DMS153 treated with DMSO at 0.1 percent for 48 hours (cell line): ENCODE measurements around the gene CHST8.
"Not testable (repeated sequence)": the region's sequence is repeated elsewhere in the genome, so short reads cannot be mapped to it uniquely, and the experiment has no call there.

ENCODE experiments used
- DNase-seq: peaks from one replicate; lab custom pipeline; 2025; ENCODE audit not compliant: unreplicated experiment; lab: John Stamatoyannopoulos, UW

The CHST8 gene, protein sequence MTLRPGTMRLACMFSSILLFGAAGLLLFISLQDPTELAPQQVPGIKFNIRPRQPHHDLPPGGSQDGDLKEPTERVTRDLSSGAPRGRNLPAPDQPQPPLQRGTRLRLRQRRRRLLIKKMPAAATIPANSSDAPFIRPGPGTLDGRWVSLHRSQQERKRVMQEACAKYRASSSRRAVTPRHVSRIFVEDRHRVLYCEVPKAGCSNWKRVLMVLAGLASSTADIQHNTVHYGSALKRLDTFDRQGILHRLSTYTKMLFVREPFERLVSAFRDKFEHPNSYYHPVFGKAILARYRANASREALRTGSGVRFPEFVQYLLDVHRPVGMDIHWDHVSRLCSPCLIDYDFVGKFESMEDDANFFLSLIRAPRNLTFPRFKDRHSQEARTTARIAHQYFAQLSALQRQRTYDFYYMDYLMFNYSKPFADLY

DNA sequence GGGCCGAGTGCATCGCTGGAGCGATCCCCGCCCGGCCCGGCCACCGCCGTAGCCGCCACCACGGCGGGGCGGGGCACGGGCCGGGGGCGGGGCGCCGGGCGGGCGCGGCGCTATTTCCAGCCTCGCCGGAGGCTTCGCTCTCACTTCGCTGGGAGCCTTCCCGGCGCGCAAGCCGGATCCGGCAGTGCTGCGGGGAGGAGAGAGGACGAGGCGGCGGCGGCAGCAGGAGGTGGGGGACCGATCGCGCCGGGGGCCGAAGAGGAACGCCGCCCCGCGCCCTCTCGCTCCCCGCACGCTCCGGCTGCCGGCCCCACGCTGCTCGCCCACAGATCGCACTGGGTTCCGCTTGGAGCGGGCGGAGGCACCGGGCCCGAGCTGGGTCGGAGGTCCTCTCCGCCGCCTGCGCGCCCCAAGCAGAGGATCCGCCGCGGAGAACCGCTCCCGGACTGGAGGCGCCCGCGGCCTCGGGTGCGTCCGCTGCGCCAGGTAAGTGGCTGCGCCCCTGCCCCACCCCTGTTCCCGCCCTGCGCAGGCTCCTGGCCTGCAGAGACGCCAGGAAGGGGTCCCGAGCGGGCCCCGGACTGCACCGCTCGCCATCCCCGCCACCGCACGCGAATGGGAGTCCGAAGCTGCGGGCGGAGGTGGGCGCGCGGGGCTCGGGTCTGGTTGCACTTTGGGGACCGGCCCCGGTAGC is at the start of gene CHST8:
Gene CHST8, plus strand, starts transcription at position 143 of the 694 bp plus-strand sequence. CDS start 67,309 bp downstream, outside the sequence.
- DNase-seq: no peak

DNA sequence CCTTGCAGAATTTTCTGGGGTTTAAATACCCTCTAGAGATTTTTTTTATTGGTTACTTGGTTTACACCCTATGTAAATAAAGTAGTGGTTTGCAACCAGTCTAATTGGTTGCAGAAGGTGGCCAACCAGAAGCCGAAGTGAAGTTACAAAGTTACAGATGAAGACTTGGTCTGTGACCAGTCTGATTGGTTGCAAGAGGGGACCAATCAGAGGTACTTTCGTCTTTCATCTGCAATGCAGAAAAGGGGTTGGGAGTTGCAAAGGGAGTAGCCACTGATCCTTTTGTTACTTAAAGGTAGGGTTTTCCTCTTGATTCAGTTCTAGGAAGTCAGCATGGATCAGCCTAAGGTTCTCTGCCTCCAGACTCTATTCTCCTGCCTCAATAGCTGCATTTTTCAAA is 48.8 kb upstream of the CHST8 start:
- no peak for DNase-seq

GRCh38 chr19:33574824-33575223 is 46.9 kb upstream of the CHST8 start:
- no peak for DNase-seq

DNA sequence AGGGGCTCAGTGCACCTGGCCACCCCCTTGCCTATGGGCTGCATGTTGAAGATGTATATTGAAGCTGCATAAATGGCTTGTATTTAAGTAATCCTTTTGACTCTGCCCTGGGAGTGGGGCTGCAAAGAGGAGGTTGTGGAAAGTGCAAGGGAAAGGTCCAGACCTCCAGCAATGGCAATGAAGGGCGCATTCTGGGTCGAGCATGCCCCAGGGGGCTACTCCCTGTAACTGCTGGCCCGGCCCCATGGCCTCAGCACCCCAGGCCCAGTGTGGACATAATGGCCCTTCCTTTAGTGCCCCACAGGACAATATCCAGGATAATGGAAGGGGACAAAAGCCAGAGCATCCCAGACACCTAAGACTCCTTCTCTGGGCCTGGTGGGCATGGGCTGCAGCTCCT is 43.1 kb upstream of the CHST8 start:
- DNase-seq: no peak

DNA sequence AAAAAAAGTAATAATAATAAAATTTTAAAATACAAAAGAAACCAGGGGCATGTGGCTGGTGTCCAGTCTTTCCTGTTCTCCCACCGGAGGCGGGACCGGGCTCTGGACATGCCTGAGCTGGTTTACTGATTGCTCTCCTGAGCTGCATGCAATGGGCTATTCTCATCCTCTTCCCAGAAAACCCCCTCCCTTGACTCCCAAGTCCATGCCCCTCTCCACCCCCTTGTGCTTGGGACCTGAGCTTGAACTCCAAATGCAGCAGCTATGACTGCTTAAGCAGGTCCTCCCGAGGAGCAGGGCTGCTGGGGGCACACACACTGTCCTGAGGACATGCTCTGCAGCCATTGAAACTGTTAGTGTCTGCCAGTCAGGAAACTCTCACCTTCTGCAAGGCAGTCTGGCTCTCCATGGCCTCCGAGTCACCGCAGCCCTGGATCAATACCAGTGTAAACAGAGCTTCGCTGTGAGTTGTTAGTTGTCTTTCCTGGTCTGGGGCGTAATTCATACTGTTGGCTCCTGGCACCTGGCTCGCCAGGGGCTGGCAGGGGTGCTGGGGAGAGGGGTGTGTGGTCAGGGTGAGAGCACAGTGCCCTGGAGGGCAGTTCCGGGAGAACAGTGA is 41.6 kb upstream of the CHST8 start:
- DNase-seq: peak; percentile 19

DNA sequence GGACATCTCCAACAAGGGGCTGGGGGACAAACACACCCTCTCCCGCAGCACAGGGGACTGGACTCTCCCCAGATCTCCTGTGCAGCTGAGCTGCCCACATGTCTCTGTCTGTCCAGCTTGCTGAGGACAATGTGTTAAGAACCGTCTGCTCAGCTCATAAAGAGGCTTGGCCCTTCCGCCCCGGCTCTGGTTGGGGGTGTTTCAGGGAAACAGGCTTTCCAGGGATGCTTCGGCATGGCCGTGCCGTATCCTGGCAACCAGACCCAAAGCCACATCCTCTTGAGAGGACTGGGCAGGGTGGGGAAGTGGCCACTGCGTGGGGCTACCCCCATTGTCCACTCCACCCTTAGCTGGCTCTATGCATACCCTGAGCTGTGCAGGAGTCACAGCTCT is 41.1 kb upstream of the CHST8 start:
- DNase-seq: no peak

- no peak for DNase-seq
These were observed 38.8 kb upstream of the CHST8 start for GRCh38 chr19:33582914-33583313.

DNA sequence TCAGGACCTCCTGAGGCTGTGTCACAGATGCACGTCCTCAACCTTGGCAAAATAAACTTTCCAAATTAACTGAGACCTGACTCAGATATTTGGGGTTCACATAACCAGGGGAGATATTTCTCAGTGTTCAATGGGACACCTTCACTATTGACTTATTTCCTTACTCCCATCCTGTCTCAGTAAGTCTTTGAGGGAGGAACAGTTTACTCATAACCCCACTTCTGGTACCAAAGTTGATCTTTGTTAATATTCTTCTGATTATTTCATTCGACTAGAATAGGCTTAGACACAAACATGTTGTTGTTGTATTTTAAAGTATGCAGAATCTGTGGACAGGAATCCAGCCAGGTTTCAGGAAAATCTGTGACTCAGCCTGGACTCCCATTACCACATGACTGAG is 34.6 kb upstream of the CHST8 start:
- DNase-seq: no peak

DNA sequence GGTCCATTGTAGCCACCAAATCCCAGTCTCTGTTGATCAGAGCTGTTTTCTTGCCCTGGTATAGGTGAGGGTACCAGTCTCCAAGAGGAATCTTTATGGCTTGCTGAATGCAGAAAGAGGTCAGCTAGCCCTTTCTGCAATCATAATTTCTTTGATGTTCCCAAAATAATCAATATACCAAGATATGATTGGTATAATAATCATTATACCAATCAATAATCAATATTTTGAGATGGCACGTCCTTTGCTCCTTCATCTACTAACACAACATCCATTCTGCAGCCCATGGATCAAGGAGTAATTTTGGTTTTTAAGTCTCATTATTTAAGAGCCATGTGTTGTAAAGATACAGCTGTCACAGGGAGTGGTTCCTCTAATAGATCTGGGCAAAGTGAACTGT is 31.5 kb upstream of the CHST8 start:
- DNase-seq: no peak

GRCh38 chr19:33595783-33596182 is 26.0 kb upstream of the CHST8 start:
- DNase-seq: no peak

DNA sequence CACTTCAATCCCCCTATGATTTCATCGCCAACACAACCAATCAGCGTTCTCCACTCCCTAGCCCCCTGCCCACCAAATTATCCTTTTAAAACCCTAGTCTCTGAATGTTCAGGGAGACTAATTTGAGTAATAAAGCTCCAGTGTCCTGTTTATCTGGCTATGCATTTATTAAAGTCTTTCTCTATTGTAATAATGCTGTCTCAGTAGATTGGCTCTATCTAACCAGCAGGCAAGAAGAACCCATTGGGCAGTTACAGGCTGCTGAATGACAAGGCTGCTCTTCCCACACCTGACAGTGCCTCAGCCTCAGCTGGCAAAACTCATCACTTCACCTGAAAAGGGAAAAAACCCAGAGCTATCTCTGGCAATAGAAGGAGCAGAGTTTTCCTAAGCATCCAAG is 20.2 kb upstream of the CHST8 start:
- no peak for DNase-seq

DNA sequence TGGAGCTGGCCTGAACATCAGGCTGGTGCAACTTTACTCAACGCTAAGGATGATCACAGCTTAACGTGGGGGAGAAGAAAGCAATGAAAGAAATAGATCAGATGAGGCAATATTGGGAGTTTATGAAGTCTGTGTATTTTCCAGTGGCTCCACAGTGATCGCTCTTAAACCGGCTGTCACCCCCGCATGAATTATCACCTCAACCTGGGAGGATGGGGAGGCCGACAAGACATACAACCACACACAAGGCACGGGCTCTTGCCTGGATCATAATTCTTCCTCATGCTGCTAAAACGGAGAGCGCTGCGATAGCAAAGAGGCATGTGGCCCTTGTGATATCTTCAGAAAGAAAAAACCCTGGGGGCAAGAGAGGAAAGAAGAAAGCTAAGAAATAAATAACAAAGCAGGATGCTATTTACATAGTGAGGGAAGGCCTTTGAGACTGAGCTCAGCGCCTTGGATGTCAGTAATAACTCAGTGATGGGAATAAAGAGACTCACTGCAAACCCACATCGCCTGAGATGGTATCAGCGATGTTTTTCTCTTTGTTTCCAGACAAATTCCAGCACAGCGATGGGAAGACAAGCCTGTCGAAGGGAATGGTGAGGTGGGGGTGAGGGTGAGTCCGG is 19.1 kb upstream of the CHST8 start:
- no peak for DNase-seq

GRCh38 chr19:33603377-33603776 is 18.4 kb upstream of the CHST8 start:
- no peak for DNase-seq

DNA sequence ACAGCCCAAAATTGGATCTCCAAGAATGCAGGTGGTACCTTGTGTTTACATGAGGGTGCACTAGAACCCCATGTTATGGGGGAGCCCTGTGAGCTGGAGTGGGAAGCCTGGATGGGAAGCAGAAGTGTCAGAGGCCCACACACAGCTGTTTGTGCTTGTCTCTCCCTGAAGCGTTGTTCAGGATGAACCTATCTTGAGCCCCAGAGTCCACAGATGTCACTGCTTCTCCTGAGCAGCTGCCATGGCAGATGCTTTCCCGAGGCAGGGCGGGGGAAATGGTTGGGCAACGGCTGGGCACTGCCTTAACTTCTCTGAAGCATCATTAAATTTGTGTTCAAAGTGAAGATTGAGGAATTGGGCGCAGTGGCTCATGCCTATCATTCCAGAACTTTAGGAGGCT is 17.1 kb upstream of the CHST8 start:
- DNase-seq: no peak

- not testable (repeated sequence) for DNase-seq
These were observed 15.9 kb upstream of the CHST8 start for GRCh38 chr19:33605803-33606295.

DNA sequence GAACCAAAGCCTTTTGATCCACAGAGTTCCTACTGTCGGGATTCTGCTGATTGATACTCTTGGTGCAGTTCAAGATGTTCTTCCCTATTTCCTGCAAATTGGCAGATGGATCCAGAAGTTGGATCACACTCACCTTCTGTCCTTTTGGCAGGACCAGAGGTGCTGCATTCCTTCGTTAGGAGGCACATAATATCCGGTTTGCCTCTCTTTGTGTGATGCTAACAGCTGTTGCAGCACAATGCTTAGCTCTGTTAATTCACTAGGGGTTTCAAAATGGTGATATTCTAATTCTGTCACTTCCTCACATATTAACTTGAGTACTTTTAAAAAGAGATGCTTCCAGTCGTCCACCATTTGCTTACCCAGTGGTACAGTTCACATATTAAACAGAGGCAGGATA is 15.2 kb upstream of the CHST8 start:
- no peak for DNase-seq

- no peak for DNase-seq
These were observed 12.4 kb upstream of the CHST8 start for GRCh38 chr19:33609353-33609752.

GRCh38 chr19:33610588-33610987 is 11.2 kb upstream of the CHST8 start:
- DNase-seq: no peak

- no peak for DNase-seq
These were observed 8.7 kb upstream of the CHST8 start for GRCh38 chr19:33612928-33613619.

DNA sequence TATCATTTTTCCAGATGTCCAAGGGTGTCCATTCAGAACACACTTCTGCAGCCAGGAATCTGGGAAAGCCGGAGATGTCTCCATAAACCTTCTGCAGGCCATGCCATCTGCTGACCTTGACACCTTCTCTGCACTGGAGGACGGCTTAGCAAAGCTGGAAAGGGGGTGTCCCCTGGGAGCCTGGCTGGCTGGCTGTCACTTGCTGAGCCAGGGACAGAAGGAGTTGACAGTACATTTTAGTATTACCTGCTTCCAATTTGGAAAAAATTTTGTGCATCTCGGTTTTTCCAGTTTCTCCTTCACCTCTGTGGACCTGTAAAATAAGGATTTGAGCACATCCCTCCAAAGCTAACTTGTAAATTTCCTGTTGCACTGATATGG is 8.1 kb upstream of the CHST8 start:
- DNase-seq: no peak

- no peak for DNase-seq
These were observed 5.4 kb upstream of the CHST8 start for GRCh38 chr19:33616346-33616745.
